ENCODE results near the gene SNED1.

Gene SNED1

GRCh38 chr2:241110607-241111439, 112.4 kb downstream of the SNED1 start:
- DNase-seq, result no peak

- no peak for DNase-seq
These were observed 113.0 kb downstream of the SNED1 start for GRCh38 chr2:241111440-241111805.

GRCh38 chr2:241112046-241112445, 113.6 kb downstream of the SNED1 start:
- DNase-seq, result no peak

GRCh38 chr2:241112592-241112991, 114.2 kb downstream of the SNED1 start:
- DNase-seq, result no peak

DNA sequence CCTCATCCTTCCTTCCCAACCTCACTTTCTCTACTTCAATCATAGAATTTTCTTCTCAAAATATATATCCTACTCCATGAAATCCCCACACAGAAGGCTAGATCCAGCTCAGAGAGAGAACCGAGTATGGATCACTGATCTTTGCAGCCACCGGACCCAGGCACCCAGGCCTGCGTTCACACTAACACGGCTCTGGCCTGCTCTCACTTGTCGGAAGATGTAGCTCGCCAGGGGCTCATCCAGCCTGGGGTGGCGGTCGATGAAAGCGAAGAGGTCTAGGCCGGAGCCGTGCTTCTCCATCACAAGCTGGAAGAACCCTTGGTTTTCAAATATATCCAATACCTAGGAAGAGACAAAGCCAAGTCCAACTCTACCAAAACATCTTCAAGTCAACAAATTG, 116.4 kb downstream of the SNED1 start:
- DNase-seq, result no peak

- DNase-seq, result no peak
These were observed 116.9 kb downstream of the SNED1 start for GRCh38 chr2:241115361-241115760.

GRCh38 chr2:241116606-241117560, 118.5 kb downstream of the SNED1 start:
- no peak for DNase-seq

DNA sequence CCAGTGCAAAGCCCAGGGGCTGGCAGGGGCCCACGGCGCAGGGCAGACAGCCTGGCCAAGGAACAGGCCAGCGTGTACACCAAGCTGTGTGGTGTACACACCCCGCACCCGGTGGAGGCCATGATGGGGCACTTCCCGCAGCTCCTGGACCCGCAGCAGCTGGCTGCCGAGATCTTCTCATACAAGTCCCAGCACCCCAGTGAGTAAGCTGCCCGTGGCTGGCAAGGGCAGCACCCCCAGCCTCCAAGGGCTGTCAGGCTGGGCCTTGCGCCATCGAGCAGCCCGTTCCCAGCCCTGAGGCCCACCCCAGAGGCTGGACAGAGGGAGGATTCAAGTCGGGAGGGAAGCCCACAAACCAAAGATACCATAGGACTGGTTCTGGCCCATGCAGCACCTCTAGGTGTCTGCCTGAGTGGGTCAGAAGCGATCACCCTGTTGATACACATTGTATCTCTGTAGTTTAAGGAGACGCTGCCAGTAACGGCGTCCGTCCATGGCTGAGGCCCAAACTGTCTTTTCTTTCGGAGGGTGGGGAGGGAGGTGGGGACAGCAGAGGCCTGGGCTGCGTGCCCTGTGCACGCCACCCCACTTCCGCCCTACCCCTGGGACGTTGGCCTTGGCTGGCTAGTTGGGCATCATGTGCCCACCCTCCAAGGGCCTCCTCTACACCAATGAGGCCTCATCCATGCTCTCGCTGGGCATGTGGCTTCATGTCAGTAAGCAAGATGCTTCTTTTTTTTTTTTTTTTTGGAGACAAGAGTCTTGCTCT, 120.5 kb downstream of the SNED1 start:
- DNase-seq, result no peak

- no peak for DNase-seq
These were observed 122.0 kb downstream of the SNED1 start for GRCh38 chr2:241120440-241120839.

GRCh38 chr2:241121008-241121407, 122.6 kb downstream of the SNED1 start:
- DNase-seq, result no peak

GRCh38 chr2:241122376-241123002, 124.1 kb downstream of the SNED1 start:
- DNase-seq, result no peak

DNA sequence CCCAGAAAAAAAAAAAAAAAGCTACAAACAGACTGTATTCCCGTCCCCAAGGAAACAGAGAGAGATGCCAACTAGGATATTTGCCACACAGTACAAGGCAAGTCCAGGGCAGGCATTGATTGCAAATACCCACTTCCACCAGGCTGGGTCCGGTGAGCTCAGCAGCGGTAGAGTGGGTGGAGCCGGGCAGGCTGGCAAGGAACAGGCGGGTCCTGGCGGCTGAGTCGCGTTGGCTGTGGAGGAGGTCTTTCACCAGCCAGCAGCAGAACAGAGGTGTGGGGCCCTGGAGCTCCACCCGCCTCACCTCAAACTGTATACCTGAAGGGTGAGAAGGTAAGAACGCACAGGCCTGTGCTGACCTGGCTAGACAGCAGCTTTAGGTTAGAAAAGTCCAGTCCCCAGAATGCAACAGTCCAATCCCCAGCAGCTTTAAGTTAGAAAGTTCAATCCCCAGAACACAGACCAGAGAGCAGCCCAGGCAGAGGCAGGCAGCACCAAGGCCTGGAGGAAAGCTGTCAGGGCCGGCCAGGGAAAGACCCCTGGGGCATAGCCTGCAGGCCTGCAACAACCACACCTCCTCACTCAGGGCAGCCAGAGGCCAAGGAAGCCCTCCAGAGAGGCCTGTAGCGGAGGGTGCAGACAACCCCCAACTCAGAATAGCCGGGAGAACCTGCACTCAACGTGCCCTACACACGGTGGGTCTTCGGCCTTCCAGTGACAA, 125.6 kb downstream of the SNED1 start:
- no peak for DNase-seq

- no peak for DNase-seq
These were observed 127.2 kb downstream of the SNED1 start for GRCh38 chr2:241125626-241126025.

GRCh38 chr2:241126201-241126611, 127.8 kb downstream of the SNED1 start:
- DNase-seq, result no peak

DNA sequence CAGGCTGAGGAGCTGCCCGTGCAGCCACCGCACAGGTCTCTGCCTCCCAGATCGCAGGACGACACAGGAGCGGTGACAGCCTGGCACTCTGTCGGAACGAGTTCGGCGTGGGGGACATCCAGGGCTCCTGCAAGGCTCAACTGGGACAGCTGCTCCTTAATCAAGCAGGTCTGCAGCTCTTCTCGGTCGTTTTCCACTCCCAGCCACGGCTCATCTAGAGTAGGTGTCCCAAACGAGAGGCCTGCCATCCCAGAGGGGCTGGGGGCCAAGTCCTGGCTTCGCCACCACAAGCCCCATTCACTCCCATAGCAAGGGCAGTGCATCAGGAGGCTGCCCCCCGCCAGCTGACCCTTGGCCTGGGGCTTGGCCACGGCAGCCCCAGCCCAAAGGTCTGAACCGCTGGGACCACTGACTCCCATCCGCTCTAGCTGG, 128.4 kb downstream of the SNED1 start:
- no peak for DNase-seq

GRCh38 chr2:241128266-241128665, 129.8 kb downstream of the SNED1 start:
- DNase-seq, result no peak

DNA sequence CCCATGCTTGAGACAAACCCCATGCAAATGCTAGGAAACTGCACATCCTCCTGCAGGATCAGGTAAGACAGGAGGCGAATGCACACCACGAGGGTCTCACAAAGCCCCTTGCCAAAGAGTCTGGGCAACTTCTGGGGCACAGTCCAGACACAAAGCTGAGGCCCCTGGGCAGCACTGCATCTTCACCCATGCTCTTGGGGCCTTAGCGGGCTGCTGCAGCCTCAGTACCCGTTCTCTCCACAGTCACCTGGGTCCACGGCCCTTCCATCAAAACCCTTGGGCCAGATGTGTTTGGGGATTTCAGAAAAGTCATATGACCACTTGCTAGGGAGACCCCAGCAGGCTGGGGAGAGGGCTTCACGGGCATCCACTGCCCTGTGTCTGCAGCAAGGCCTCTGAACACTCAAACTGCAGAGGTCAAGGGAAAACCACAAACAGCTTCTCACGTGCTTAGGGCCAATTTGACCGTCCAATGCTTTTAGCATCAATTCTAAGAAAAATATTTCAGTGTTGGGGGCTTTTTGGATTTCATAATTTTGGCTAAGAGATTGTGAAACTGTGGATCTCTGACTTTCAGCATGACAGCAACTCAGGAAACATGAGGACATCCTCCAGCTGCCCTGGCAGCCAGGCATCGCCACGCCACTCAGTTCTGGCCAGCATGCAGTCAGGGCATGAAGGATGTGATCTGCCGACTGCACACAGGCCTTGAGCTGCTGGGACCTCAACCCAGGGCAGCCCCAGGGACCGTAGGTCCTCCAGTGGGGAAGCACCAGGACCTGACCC, 130.9 kb downstream of the SNED1 start:
- no peak for DNase-seq

DNA sequence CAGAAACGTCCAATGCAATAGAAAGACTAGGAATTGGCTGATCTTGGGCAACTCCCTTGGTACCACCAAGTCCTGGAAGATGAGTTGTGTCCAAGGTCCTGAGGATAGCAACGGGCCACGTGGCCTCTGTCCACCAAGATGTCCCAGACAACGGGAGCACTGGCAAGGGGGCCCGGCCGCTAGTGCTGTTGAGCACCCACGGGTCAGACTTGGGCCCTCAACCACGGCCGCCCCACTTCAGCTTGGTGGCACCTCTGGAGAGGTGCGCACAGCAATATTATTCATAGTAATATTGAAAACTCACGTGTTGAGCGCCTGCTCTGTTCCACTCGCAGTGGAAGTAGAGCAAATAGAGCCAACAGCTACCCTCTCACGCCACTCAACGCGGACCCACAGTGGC, 131.9 kb downstream of the SNED1 start:
- DNase-seq, result no peak

DNA sequence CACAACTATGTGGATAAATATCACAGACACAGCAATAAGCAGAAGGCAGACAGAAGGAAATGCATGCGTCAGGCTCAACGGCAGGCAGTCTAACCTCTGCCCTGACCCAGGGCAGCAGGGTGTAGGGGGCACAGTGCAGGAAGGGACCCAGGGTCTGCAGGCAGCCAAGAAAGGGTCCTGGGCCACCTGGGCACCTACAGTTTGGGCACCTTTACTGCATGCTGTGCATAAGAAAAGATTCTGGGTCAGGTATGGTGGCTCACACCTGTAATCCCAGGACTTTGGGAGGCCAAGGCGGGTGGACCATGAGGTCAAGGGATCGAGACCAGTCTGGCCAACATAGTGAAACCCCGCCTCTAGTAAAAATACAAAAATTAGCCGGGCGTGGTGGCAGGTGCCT, 133.1 kb downstream of the SNED1 start:
- no peak for DNase-seq

DNA sequence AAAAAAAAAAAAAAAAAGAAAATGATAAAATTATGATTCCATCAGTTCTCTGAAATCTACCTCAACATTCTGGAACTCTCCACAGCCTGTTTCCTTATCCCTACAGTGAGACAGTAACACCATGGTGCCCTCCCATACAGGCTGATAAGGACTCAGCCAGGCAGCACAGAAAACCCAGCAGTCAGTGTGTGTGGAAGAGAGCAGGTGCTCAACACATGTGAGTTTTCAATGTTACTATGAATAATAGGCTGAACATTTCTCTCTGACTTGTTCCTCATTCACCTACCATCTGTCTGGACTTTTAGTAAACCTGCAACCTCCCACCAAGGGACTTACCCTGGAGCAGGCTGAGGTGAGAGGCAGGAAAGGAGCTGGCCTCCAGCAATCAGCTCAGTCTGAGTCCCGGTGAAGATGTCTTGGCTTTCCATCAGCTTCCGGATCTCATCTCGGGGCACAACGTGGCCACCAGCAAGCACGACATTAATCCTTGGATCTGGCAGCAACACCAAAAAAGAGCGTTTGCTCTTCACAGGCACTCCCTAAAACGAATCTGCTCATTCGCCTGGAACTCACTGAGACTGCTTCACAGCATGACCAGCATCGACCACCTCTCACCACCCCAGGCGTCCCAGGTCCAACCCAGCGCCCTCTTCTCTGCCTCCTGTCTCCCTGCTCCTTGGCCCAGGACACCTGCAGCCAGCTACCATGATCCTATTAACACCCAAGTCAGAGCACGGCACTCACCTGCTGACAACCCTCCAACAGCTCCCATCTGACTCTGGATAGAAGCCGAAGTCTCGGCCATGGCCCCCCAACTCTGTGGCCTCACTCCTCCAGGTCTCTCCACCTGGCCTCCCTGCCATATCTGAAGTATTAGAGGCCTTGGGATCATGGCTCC, 134.4 kb downstream of the SNED1 start:
- DNase-seq, result no peak

Data from COR-L47 (cell line).